Amniotic stem cell (primary cell): Measurements from ENCODE around the gene SIX5.

ENCODE experiments used
- DNase-seq: peaks from one replicate; lab custom pipeline; 2025; lab: John Stamatoyannopoulos, UW

SIX5 gene

DNA sequence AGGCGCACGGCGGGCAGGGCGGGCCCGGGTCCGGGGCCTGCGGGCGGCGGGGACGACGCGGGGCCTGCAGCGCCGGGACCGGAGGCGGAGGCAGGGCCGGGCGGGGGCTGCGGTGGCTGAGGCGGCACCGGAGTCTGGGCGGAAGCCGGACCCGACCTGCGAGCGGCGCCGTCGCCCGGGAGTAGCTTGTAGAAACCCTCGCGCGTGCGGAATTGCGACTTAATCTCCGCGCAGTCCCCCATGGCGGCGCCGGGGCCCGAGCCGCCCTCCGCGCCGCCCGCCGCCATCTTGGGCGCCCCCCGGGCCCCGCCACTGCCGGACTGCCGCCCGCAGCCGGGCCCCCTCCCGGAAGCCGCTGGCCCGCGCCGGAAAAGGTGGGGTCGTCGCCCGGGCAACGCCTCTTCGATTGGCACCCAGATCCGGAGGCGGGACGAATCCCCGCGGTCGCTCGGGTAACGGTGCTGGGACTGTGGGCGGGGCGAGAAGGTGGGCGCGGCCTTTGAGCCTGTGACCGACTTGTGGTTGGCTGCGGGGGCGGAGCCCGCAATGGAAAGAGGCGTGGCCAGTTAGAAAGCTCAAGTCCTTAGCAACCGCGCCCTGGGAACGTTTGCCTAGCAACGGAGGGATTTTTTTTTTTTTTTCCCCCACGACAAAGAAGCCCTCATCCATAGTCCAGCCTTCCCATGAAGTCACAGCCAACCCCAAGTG, 23.6 kb upstream of the SIX5 start, which contains the start of gene DMWD:
TSS of gene DMWD (minus strand) at position 376 of the 708 bp plus-strand sequence. CDS start at position 287, 89 bp downstream.
- peak; percentile 97 for DNase-seq

DNA sequence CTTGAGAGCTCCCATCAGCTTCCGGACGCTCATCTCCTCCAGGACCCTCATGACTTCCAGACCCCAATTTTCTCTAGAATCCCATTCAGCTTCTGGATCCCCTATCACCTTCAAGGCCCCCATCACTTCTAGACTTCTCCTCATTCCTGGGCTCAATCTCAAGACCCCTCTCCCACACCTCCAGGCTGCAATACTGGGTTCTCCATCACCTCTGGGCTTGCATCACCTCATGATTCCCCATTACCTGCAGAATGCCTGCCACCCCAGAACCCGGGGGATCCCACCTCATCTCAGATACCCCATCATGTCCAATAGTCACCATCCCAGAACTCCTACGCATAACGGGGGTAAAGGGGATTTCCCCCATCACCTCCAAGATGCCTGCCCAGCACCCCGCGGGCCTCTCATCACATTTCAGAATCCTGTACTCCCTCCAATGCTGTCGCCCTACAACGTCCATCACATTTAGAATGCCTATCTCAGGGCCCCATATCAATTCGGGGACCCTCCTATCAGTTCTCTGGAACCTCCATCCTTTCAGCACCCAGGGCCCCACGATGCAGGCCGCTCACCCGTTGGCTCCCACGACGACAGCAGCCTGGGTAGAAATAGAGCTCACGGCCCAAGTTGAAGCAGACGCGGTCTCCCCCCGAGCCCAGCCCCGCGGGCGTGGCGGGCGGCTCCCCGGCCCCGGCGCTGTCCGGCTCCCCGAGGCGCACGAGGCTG, 22.9 kb upstream of the SIX5 start:
- DNase-seq = no peak

DNA sequence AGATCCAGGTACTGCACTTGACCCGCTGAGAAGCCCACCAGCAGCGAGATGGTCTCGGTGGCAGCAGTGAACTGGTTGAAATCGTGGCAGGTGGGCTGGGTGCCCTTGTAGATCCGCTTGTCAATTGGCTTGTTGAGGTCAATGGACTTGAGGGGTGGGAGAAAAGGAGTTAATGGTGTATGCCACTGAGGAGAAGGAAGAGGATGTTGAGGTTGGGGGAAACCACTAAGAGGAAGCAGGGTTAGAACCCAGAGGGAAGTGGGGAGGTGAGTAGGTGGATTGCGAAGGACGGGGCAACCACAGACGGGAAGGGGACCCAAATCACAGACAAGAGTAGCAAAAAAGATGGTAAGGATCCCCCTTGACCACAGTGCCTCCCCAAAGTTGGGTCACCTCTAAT, 21.9 kb upstream of the SIX5 start:
- DNase-seq = no peak

DNA sequence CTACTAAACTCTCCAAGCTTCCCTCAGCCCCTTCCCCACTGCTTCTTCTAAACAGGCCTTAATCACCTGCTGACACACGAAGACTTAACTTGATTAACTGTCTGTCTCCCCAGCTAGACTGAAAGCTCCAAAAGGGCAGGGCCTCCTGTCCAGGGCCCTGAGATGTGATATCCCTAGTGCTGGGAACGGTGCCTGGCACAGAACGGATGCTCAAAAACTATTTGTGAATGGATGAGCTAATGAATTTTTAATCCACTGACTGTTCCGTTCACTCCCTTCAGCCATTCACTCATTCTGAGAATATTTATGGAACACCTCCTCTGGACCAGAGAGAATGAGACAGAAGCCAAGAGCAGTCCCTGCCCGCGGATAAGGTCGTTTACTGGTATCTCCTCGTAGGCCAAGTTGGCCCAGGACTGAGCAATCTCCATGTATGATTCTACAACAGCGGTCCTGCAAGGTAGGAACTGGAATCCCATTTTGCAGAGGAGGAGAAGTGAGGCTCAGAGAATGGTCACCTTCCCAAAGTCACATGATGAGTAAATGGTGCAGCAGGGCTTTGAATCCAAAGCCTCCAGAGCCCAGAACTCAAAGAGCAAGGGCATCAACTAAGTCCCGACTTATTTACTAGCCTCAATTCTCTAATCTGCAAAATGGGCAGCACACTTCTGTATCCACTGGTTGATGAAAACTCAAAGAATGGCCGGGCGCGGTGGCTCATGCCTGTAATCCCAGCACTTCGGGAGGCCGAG, 20.2 kb upstream of the SIX5 start:
- DNase-seq = no peak

DNA sequence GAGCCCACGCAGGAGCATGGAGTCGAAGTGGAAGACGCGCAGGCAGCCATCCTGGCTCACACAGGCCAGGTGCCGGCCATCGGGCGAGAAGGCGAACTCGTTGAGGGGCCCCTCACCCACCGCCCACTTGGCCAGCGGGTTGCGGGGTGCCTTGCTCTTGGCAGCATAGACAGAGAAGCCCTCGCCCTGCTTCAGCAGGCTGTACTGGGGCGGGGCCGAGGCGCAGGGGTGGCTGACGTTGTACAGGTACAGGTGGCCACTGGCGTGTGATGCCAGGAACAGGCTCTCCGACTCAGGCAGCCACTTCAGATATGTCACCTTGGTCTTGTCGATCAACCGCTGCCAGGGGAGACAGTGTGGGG, 17.5 kb upstream of the SIX5 start:
- no peak for DNase-seq

DNA sequence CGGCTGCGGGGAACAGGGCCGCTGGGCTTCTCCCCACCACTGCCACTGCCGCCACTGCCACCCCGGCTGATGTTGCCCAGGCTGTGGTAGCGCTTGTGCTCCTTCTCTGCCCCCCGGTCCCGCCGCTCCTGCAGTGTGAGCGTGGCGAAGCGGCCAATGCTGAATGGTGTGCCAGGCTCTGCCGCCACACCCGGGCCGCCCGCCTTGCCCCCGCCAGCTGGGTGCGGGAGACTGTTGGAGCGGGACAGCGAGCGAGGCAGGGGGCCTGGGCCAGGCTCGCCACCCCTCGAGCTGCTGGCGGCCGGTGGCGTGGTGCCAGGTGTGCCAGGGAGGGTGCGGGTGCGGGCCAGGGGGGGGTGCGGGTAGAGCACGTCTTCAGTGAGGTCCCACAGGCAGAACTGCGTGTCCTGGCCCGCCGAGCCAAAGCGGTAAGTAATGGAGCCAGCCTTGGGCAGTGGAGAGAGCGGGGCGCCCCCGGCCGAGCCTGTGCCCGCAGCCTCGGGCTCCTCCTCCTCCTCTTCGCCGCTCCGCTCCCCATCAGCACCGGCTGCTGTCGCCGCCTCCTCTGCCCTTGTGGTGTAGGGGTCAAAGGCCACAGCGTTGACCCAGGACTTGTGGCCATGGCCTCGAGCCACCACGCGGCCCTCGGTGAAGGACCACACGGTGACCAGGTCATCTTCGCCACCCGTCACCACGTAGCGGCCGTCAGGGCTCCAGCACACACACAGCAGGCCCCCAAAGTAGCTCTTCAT, 16.9 kb upstream of the SIX5 start:
- no peak for DNase-seq

DNA sequence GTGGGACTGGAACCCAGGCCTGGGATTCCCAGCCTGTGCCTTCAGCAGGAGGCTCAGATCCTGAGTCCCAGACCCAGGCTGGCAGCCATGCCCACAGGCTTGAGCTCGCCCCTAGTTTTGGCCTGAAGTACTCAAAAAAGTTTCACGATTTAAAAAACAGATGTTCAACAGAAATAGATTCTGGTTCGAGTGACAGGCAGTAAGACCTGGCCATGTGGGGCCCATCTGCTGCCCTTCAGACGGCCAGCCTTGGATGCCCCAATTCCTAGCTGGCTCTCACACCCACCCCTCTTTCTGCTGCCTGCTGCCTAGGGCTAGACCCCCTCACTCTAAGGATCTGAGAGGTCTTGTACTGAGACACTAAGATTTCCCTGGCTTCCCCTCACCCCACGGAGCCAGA, 16.0 kb upstream of the SIX5 start:
- no peak for DNase-seq

DNA sequence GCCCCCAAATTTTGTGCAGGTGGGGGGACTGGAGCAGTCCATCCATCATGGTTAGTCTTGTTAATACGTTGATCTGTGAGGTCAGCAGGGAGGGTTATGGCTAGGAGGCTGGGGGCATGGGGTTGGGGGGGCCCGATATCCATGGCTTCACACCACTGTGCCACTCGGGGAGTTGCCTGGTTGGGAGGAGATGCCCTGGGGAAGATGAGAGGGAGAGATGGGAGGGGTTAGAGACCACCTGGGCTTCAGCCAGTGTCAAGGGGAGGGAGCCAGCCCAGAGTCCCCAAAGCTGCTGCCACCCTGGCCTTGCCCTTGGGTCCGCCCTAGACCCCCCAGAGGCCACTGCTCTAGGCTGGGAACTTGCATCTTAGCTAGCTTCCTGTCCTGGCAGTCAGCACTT, 15.0 kb upstream of the SIX5 start:
- DNase-seq = no peak

DNA sequence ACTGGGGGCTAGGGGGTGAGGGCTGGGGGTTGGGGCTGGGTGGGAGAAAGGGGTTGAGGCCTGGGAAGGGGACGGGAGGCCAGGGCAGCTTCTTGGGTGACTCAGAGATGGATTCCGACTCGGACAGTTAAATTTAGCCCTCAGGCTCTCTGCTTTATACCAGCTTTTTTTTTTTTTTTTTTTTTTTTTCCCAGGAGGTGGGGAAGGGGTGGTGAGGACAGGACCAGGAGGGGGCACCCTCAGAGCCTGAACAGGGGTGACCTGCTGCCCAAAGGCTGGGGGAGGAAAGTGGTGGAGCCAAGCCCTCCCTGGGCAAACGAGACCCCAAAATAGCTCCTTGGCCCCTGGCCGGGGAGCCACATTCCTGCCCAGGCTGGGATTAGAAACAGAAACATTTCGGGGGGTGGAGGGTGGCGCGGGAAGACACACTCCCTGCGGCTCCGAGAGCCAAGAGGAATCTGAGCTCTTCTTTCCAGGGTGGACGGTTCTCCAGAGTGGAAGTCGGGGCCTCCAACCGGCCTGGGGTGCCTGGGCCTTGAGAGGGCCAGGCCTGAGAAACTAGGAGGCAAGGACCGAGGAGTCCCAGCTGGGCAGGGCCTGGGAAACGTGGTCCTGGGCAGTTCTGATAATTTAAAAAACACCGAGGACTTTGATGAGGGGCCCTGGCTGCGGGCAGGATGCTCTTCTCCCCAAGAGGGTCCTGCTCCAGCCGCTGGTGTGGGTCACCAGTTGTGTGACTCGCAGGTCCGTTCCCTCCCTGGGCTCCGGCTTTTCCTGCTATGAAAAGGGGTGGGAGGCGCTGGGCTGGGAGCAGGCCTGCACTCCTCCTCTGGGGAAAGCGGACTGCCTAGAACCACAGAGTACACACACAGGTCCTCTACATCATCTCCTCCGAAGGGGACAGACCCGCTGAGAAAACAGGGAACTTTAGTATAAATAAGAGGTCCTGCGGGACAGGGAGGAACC, 14.1 kb upstream of the SIX5 start:
- peak; percentile 81 for DNase-seq

DNA sequence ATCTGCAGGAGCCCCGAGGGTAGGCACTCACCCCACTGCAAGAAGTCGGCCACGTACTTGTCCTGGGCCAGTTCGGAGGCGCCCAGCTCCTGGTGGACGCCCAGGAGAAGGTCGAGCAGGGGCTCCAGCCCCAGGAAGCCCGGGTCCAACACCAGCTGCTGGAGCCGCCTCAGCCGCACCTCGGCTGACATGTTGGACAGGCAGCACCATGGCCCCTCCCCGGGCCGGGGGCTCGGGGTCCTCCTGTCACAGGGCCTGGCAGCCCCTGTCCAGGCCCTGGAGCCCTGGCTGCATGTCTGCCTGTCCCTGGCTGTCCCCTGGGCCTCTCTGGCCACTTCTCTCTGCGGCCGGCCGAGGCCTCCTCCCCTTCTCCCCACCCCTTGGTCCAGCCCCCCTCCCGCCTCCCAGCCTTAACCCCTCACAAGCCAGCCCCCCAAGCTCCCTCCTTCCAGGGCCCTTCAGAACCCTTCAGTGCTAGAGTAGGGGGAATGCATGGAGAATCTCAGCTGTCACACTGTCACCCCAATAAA, 13.2 kb upstream of the SIX5 start, which contains the start of gene DMPK:
TSS of gene DMPK (minus strand) at position 329 of the 530 bp plus-strand sequence. CDS start at position 191, 138 bp downstream.
- DNase-seq = no peak

DNA sequence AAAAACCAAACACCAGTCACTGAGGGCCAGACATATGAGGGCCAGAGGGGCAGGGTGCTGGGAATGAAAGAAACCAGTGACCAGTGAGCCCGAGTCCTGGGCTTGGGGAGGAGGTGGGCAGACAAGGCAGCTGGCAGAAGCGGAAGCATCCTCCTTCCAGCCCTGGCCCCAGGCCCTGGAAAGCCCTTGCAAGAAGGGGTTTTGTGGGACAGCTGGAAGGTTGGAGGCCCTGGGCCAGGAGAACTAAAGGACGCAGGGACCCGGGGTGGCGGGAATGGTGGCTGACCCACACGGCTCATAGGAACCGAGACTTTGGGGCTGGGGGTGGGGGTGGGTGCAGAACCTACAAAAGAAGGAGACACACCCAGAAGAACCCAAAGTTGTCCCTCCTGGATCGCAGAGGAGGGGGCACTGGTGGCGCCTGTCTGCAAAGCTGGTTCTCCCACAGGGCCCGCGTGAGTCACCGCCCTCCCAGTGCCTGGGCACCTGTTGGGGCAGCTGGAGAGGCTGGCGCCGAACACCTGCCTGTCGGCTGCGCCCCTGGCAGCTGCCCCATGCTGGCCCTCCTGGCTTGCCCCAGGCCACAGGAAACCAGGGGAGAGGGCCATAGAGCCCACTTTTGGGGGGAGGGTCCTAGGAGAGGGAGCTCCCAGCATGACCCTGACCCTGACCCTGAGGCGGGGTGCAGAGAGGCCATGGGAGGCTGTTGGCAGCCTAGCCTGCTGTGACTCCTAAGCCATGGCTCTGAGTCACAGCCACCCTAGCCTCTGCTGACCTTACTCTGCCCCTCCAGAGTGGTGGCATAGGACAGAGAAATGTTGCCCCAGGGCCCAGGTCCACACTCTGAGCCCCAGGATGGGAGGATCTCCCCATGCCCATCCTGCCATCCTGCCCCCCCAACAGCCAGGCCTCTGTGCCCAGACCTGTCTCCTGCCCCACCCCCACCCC, 12.4 kb upstream of the SIX5 start:
- DNase-seq = no peak

DNA sequence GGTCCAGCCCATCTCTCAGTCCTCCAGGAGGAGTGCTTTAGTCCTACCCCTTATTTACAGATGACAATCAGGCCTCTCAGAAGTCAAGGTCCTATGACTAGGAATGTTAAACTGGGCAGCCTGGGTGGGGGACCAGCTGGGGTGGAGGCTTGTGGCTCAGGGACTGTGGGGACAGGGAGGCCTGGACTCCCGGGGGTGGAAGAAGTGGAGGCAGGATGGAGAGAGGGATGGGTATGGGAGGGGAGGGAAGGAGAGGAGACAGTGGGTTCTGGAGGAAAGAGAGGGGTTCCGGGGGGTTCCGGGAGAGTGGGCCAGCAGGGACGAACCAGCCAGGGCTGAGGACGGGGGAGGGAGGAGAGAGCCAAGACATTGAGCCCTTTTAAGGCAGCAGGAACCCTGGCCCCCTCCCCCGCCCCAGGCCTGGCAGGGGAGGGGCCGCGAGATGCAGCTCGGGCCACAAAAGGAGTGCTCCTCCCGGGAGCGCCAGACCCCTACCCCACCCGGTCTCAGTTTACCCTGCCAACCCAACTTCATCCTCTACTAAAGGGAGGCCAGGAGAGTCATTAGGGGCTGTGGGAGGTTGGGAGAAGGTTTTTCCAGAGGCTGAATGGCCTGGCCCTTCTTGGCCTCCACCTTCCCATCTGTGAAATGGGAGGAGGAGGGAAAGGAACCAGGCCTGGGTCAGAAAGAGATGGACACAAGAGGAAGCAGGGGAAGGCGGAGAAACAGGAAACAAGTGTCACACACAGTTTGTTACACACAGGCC, 11.6 kb upstream of the SIX5 start:
- no peak for DNase-seq

DNA sequence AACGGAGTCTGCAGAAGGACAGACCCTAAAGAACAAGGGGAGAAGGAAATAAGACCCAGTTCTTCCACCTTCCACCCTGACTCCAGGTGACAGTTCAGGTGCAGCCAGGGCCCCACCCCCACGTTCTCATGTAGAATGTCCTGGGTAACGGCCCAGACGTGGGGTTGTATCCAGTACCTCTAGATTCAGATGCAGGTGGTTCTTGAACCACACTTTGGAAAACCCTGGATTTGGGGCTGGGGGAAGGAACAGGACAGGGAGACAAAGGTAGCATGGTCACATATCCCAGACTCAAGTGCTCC, 11.0 kb upstream of the SIX5 start:
- DNase-seq = no peak

DNA sequence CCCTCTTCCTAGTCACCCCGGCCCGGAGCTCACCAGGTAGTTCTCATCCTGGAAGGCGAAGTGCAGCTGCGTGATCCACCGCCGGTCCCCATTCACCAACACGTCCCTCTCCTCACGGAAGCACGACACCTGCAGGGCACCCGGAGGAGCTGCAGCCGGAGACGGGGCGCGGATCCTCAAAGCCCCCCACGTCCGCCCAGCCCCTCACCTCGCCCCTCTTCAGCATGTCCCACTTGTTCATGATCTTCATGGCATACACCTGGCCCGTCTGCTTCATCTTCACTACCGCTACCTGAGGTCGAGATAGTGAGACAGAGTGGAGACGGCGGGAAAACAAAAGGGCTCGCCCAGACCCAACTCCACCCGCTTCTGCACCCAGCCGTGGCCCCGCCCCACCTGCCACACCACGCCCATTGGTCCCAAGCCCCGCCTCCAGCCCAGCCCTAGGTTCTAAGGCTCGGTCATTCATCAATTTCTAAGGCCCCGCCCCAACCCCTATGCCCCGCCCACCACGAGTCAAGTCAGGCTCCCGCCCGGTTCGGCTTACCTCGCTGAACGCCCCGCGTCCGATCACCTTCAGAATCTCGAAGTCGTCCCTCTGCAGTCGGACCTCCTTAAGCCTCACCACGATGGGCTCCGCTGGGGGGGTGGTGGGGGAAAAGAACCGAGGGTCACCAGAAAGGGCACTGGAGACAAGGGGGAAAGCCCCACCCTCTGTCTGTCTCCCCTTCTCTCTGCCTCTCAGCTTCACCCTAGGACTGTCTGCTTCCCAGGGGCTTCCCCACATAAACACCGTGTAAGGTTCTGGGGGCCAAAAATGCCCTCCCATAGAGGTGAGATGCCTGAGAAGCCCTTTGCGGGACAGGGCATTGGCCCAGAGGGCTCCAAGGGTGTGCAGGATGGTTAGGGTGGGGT, 10.4 kb upstream of the SIX5 start:
- no peak for DNase-seq

DNA sequence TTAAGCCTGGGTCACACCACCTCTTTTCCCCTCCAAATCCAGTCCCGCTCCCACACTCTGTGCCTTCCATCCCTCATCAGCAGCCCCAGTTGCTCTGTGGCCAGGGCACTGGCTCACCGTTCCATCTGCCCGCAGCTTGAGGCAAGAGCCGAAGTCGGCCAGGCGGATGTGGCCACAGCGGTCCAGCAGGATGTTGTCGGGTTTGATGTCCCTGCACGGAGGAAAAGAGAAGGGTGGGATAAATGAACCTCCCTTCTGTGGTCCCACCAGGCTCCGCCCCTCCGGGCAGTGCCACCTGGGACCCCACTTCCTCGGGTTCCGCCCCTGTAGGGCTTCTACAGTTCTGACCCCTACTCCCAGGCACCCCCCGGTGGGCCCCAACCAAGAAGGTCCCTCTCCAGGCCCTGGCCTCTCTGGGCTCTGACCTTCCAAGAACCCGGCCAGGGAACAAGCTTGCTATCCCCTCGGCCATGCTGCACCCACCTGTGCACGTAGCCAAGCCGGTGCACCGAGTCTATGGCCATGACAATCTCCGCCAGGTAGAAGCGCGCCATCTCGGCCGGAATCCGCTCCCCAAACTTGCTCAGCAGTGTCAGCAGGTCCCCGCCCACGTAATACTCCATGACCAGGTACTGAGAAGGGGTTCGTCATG, 9.1 kb upstream of the SIX5 start:
- DNase-seq = no peak

DNA sequence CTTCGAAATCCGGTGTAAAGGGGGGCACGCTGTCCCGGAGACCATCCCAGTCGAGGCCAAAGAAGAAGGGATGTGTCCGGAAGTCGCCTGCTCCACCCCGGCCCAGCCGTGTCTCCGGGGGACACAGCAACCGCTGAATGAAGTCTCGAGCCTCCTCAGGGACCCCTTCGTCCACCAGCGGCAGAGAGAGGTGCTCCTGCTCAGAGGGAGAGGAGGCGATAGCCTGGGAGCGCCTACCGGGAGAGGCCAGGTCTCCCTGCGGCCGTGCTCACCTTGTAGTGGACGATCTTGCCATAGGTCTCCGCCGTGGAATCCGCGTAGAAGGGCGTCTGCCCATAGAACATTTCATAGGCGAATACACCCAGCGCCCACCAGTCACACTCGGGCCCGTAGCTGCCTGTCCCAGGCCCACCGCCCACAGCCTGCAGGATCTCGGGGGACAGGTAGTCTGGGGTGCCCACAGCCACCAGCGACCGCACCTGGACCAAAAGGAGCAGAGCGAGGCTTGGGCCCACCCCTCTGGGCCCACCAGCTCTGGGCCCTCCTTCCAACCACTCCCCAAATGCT, 8.4 kb upstream of the SIX5 start:
- no peak for DNase-seq

DNA sequence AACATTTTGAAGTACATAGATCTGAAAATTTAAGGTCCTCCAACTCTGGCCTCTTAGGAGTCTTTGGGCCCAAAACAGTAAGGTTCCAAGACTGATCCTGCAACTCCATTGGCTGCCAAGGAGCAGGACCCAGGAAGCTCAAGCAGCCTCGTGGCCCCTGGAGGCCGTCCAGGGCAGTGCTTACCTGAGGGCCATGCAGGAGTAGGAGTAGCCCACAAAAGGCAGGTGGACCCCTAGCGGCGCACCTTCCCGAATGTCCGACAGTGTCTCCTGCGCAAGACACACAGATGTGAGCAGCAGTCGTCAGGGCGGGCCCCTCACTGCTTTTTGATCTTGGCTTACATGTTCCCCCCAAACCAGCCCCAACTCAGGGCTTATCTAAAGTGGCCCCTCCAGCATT, 5.7 kb upstream of the SIX5 start:
- no peak for DNase-seq
